ENCODE measurements around the gene SLIT3. TPM values are rescaled to one million over a fixed set of nuclear protein-coding genes. Genes with fewer than 3 reads are reported as not detected.

Gene SLIT3
- total RNA-seq, 1 donor from 2014 or later = under 0.01 TPM

DNA sequence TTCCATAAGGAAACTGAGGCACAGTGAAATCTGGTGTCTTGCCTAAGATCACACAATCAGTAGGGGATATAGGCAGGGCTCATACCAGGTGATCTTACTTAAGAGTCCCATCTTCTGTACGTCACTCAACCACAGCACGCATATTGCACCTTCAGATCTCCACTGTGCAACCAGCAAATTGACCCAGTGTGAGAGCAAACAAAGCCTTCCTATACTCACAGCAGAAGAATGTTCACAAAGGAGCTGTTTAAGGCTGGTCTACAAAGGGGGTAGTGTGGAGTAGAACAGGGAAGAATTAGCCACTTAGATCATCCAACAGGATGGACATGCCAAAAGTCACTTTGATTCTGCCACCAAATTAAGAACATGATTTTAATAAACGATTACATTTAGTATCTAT, 305.9 kb downstream of the SLIT3 start:
- DNase-seq (ENCODE audit: low read depth in 2 of 2) = no peak

DNA sequence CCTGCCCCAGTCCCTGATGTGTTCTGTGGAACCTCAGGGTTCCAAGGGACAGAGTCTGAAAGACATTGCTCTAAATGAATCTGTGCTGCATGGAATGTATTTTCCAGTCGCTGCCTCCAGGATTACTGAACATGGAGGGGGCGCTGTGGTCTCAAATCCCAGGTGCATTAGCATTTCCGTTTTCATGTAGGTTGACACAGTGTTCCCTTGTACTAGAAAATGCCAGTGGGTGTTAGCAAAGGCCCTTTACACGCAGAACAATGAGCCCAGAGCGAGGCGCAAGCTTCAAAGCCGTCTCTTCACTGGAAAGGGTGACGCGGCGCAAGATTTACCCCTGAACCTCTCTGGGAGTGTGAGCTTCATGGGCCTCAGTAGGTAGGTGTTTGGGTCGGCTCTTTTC, 308.3 kb downstream of the SLIT3 start:
- no peak for DNase-seq (ENCODE audit: low read depth in 2 of 2)

DNA sequence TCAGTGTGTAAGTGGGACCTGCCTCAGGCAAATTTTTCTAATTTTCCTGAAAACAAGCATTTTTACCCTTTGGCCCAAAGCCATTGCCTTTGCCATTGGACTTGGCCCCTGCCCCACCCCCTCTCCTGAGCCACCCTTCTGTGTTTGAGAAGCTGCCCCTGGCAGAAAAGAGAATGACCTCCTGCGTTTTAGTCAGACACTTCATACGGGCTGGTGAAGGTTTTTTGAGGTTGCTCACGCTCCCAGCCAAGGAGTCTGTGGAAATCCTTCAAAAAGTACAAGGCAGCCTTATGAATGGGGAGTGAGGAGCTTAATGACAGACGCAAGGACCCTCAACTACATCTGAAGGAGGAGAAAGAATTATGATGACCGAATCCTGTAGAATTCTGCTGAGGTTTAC, 308.9 kb downstream of the SLIT3 start:
- DNase-seq (ENCODE audit: low read depth in 2 of 2) = no peak

DNA sequence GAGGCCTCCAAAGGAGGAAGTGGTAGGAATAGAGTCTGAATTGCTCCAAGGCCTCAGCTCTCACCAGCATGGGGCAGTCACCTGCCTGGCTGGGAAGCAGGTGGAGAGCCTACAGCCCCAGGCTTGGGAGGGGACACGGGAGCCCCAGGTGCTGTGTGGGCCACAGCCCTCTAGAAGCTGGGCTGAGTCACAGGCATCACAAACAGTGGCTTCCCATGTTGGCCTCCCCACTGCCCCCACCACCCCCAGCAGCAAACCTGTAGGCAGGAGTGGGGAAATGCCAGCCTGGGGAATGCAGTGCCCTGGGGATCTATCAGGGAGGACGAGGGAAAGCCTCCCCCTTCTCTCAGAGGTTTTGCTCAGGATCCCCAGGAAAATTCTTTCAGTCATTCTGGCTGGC, 309.6 kb downstream of the SLIT3 start:
- no peak for DNase-seq (ENCODE audit: low read depth in 2 of 2)

DNA sequence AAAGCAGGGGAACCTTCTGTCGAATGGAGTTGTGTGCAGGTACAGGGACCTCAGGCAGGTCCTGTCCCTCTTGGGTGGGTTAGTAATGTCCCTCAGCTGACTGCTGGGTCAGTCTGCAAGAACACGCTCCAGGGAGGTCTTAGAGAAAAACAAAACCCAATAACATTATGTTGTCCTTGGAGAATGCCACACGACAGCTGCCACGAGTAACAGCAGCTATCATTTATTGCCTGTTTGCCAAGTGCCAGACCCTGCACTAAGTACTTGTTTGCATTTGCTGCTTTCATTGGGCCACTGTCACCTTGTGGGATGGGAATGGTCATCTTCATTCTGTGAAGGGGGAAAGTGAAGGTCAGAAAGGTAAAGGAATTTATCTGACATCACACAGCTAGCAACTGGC, 310.3 kb downstream of the SLIT3 start:
- DNase-seq (ENCODE audit: low read depth in 2 of 2) = no peak

DNA sequence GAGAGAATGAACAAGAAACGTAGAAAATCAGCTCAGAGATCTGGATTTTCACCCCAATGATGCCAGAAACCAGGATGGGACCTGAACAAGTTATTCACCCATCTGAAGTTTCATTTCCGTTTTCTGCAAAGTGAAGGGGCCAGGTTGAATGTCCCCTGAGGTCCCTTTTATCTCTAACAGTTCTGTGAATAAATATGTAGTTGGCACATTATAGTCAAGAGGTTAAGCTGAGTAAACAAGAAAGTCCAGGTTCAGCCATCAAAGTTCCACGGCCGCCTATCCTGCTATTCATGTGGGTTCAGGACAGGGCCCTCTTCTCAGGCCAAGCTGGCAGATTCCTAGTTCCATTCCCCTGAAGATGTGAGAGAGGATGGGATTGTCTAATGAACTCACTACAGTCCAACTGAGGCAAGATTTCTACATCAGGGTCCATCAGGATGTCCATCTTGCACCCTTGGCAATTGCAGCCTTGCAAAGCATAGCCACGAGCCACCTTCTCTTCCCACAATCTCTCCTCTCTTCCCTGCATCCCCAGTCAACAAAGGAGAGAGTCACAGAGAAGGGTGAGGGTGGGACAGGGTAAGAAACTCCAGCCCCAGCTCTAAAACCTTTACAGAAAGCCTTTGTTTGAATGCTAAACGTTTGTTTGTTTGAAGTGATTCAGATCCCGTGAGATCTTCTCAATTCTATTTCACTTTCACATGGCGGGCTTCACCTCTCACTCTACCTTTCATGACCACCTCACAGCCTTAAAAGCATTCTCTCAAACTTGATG, 311.0 kb downstream of the SLIT3 start:
- DNase-seq (ENCODE audit: low read depth in 2 of 2) = no peak

DNA sequence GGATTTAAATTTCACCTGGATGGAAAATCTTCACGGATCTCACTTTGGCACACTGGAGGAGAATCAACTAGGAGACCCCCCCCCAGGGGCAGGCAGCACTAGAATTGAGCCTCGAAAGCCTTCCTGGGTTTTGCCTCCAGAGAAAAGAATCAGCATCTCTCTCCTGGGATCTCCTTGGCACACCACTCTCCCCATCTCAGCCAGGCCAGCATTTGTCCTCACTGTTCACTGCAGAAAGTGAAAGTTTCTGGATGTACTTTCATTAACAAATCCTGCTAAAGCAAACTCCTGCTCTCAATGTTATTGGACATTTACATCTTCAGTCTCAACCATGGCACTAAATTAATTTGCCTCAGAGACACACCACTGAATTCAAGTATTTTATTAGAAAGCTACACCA, 312.2 kb downstream of the SLIT3 start:
- DNase-seq (ENCODE audit: low read depth in 2 of 2) = no peak

DNA sequence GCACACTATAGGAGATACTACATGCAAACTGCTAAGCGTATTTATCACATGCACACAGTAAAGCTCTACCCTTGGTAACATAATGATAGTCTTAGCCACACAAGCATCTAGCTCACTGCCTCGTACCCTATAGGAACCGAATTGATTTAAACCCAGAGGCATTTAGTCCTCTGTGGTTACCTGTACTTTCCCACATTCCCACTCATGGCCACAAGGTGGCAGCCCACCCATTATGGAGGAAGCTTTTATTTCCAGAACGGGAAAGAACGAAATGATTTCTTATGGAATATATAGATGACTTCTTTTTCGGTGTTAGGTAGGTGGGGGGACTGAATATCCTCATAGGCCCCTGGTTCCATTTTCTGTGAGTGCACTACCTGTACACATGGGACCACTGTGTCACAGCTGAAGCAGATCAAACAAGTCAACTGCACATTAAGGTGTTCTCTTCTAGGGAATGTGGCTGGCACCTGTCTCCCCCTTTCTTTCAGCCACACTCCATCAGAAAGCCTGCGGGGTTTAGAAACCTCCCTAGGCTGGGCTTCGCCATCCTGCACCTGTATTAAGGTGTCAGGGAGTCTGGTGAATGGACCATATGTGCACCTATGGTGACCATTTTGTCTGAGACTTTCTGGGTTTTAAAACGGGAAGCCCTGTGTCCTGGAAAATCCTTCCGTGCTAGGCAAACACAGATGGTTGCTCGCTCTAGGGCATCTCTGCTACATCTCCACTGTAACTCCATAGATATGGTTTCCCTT, 313.2 kb downstream of the SLIT3 start:
- peak; percentile 60 to 74 for DNase-seq (ENCODE audit: low read depth in 2 of 2)

DNA sequence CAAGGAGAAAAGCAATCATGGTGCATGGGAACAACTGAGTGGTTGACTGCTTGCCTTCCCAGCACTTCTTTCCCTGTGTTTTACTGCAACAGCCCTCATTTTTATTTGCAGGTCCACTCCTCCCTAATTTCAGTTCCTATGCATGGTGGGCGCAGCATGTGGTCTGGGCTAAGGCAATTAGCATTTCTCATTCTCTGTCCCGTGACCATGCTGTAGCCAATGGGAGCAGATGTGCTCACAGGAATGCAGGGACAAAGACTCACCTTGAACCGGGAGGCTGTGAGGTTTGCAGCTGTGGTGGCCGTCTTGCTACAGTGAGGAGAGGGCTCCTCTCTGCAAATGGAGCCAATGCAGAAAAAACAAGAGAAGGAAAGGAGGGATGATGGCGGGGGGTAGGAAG, 315.5 kb downstream of the SLIT3 start:
- DNase-seq (ENCODE audit: low read depth in 2 of 2) = no peak

DNA sequence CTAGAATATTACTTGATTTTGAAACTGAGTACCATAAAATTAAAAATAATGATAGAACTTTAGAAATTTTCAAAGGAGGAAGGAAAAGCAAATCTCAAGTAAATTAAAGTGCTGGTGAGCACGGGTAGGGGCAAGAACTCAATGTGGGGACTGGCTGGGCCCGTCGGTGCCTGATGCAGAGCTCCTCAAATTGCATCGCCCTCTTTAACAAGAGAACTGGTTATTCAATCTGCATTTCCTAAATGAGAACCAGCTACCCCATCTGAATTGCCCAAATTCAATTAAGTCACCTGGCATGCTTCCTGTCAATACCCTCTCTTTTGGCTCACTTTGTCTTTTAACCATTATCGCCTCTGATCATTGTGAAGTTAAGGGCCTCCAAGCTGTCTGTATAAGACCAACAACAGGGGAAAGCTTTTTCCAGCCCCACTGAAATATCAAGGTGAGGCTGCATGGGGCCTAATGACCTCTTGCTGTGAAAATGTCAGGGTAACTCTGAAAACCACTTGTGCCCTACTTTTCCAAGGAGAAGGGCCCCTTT, 316.7 kb downstream of the SLIT3 start:
- DNase-seq (ENCODE audit: low read depth in 2 of 2) = no peak

DNA sequence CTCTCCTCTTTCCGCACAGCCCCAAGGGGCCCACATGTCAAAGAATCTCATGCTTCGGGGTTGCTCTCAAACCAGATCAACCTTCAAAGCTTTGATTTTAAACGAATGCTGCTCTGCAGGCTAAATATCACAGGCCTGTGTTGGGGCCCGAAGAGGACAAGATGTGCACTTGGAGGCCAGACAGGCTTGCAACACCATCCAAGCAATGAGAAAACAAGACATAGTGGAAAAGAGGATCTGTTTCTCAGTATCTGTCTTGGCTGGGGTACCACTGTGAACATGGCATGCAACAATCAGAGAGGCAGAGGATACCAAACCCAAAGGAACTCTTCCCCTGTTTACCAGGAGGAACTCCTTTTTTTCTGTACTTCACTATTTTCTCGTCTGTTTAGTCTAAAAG, 321.8 kb downstream of the SLIT3 start:
- no peak for DNase-seq (ENCODE audit: low read depth in 2 of 2)

DNA sequence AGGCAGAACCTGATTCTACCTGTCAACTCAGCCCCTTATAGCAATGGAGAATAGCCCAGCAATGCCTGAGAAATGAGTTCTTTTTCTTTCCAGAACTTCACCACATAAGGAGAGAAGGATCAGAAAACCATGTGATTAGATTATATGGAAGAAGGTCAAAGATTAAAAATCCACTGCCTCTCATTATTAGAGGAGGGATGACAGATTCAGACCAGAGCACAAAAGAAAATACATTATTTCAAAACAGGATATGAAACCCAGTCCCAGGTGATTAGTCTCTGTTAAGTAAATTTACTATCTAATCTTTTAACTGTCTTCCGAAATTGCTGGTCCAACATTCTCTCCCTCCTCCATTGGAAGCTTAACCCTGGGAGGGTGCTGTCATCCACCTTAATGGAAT, 322.4 kb downstream of the SLIT3 start:
- DNase-seq (ENCODE audit: low read depth in 2 of 2) = no peak

DNA sequence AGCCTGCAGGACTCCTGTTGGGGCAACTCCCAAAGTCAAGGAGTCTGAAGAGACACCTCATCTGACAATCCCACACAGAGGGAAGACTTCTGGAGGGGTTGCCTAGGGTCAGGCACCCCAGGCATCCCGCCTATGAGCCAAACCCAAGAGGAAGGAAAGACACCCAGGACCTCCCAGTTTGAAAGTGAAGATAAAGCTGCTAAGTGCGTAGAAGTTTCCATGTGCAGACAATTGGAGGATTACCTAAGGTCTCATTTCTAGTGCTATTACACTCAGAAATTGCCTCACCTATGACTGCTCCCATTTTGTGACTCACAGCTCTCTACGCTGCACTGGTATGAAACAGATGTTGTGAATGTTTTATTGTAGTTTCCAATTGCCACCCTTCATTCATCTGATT, 322.9 kb downstream of the SLIT3 start:
- DNase-seq (ENCODE audit: low read depth in 2 of 2) = no peak

DNA sequence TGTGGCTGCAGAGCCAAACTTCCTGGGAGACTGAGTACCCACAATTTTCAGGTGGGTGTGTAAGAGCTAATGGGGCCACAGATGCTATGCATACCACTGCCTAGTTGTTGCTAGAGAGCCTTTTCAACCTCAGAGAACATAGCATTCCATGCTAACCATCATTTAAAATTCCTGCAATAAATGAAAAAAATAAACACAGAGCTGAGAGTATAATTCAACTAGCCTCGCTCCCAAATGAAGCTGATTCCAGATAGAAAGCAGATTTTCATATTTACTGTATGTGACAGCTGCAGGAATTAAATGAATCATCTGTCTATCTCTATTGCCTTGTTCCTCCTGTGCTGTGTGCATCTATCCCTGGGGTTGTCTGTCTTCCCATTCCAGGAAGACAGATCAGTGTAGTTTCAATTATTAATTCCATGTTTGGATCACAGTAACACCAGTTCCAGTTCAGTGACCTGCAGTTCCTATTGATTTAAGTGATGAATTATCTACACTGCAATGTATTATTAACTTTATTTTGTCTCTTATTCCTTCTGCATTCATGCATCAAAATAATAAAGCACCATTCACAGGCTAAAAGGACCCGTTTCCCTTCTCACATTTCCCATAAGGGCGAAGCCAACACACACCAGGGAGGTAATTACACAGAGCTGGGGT, 324.5 kb downstream of the SLIT3 start:
- DNase-seq (ENCODE audit: low read depth in 2 of 2) = no peak

DNA sequence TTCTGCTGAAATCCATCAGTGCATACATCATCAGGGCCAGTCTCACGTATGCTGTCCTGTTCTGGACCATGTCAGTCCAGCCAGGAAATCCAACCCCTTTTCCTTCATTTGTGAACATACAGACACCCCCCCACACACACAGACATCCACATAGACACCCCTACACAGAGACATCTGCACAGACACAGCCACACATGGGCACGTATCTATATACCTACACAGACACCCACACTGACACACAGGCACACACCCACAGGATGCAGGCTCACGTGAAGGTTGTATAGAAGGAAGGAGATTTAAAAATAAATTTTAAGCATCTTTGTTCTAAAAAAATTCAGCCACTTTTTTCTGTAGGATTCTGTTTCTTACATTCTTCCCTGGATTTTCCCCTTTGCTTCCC, 325.6 kb downstream of the SLIT3 start:
- DNase-seq (ENCODE audit: low read depth in 2 of 2) = no peak

DNA sequence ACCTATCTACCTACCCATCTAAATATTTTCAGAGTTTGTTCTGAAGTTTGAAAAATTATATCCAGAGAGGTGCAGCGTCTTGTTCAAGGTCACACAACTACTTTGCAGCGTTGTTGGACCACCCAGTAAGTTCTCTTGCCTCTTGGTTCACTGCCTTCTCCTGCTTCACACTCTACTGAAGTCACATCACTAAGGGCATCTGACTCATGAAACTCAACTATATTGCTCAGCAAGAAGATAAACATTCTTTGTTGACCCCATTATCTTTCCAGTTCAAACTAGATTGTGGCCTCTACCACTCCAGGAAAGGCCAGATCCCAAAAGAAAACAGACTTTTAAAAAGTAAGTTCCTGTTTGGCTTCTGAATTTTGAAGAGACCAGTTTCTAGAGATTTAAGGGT, 326.9 kb downstream of the SLIT3 start:
- no peak for DNase-seq (ENCODE audit: low read depth in 2 of 2)

DNA sequence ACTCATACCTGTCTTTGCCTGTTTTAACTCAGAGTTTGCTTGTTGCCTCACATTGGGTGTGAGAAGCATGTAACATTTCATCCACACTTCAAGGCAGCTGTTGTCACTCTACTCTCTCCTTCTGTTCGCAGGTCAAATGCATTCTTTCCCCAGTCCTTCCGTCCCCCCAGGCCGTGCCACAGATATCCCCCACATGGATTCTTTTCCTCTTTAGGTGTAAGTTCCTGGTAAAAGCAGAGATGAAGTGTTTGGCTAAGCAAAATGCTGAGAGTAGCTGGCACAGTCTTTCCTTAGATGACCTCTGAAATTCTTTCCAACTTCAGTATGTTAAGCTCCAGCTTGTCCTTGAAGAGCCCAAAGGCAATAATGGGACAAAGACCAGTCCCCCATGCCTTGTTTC, 328.2 kb downstream of the SLIT3 start:
- no peak for DNase-seq (ENCODE audit: low read depth in 2 of 2)

DNA sequence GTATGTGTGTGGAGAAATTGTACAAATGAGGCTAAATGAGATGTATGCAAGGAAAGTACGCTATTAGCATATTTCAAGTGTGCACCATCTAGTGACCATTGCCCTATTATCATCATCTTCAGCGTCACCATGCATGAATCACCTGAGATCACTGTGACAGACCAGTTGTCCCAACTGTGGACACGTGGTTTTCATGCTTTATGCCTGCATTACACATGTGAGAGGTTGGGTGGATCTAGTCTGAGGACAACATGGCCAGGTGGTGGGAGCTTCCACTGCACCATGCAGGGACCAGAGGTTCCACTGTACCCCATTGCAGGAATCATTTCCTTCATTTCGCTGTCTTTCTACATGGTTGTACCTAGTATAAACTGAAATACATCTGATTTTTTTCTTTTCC, 329.8 kb downstream of the SLIT3 start:
- DNase-seq (ENCODE audit: low read depth in 2 of 2) = no peak

DNA sequence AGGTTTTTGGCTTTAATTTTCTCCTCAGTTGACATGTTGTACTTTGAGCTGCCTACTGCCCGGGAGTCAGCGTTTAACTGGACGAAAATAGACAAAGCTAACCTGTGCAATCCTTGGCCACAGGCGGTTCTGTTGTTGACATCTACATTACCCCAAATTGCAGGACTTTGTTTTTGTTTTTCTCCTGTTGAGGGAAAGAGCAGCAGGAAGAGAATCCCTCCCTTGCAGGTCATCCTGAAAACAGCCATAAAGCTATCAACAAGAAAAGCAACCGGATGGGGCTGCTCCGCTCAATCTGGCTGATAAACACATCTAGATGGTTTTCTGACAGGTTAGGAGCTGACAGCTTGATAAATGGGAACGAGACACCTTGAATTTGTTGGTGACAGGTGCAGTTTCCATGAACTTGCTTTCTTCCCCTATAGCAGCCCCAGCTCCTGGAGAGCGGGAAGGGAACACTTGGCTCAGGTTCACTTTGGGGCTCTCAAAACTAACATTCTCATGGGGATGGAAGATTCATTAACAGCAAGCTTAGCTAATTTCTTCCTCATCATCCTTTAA, 331.5 kb downstream of the SLIT3 start:
- peak in 1 of 2 donors; percentile 36 for DNase-seq (ENCODE audit: low read depth in 2 of 2)

DNA sequence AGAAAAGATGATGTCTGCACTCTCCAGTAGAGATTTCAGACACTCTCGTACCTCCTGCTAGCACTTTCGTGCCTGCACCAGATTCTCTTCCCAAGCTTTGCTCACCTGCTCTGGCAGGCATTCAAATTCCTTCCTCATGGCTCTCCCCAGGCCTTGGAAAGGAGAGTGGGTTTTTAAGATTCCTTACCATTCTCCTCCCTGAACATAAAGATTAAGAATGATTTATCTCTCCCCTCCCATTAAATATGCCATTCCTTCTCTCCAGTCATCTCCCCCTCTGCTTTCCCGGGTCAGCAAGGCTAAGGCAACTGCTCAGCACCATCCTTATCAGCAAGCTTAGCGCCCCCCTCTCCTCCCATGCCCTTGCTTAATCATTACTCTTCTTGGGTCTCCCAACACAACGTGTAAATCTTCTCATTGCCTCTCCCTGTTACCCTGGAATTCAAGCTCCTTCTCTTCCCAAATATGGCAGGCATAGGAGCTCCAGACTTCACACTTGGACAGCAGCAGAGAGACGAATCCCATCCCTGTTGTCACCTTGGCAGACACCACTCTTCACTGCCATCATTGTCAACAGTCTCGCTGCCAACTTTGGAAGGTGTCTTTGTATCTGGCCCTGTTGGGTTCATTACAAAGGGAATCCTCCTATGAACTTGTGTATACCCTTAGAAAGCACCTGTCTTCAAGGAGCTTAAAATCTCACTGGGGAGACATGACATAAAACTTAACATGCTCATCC, 332.9 kb downstream of the SLIT3 start:
- DNase-seq (ENCODE audit: low read depth in 2 of 2) = no peak

DNA sequence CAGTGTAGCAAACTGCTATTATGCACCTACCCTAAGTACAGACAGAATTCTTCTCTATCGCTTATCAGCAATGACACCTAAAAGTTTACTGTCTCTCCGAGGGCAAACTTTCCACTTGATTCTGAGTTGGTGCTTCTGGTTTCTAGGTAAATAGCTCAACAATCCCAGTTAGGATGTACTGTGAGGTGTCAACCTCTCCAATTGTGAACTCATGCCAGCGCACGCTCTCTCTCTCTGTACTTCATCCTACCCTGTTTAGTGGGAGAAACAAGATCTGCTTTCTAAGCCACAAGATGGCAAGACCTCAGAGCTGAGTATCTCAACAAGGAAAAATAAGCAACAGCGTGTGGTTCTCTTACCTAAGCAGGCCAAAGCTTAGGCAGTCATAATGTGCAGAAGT, 335.3 kb downstream of the SLIT3 start:
- DNase-seq (ENCODE audit: low read depth in 2 of 2) = no peak
